ENCODE measurements around the gene SORCS1.
A peak's percentile ranks its signal among the peaks of the same experiment; 100 is the strongest.

Gene SORCS1

DNA sequence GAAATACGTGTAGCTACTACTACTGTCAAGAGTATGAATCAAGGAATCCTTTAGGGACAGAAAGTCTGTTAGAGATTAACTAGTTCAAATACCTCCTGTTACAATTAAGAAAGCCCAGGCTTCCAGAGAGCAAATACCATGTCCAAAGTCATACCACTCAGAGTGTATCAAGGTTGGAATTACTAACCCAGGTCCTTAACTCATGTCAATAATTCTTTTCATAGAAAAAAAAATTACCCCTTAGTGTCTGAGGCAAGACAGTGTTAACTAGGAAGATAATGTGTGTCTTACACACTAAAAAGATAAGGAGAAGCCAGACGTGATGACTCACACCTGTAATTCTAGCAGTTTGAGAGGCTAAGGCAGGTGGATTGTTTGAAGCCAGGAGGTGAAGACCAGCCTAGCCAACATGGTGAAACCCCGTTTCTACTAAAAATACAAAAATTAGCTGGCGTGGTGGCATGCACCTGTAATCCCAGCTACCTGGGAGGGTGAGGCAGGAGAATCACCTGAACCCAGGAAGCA, 423.4 kb downstream of the SORCS1 start:
- no peak for DNase-seq (ENCODE audit: low read depth)

GRCh38 chr10:106740071-106740470, 424.4 kb downstream of the SORCS1 start:
- no peak for DNase-seq (ENCODE audit: low read depth)

- no peak for DNase-seq (ENCODE audit: low read depth)
These were observed 430.3 kb downstream of the SORCS1 start for GRCh38 chr10:106734220-106734619.

DNA sequence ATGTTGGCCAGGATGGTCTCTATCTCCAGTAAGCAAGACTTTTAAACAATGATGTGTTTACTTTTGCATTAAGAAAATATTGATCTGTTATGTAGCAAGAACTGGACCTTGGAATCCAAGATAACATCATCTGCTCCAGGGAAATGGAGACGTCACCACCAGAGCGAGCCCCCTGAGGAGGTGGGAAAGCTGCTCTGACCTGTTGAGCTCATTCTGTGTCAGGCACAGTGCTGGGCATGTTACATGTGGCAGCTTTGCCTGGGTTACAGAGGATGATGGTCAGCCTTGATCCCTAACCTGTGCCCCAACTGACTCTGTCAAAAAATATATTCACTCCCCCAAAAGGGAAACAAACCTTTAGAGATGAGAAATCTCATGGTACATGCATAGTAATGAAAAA, 436.3 kb downstream of the SORCS1 start:
- no peak for DNase-seq (ENCODE audit: low read depth)

- DNase-seq (ENCODE audit: low read depth), result no peak
These were observed 437.3 kb downstream of the SORCS1 start for GRCh38 chr10:106727170-106727569.

- DNase-seq (ENCODE audit: low read depth), result no peak
These were observed 442.0 kb downstream of the SORCS1 start for GRCh38 chr10:106722524-106722923.

- DNase-seq (ENCODE audit: low read depth), result no peak
These were observed 443.8 kb downstream of the SORCS1 start for GRCh38 chr10:106720683-106721082.

DNA sequence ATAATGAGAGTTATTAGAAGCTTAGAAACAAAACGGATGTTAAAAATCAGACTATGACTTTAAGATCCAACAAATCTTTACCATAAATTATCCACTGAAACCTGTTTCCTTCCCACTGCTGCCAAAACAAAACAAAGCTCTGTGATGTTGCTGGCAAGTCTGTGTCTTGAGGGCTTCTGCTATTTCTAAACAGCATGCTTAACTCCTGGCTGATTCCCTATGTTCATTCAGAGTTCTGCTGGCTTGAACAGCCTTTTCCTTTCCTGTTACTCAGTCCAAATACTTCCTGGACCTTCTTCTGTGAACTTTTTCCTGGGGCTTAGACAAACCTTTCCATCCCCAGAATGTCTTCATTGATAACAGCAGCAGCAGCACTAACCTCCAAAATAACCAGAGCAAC, 448.1 kb downstream of the SORCS1 start:
- DNase-seq (ENCODE audit: low read depth), result no peak

GRCh38 chr10:106714734-106715555, 449.6 kb downstream of the SORCS1 start:
- DNase-seq (ENCODE audit: low read depth), result no peak

DNA sequence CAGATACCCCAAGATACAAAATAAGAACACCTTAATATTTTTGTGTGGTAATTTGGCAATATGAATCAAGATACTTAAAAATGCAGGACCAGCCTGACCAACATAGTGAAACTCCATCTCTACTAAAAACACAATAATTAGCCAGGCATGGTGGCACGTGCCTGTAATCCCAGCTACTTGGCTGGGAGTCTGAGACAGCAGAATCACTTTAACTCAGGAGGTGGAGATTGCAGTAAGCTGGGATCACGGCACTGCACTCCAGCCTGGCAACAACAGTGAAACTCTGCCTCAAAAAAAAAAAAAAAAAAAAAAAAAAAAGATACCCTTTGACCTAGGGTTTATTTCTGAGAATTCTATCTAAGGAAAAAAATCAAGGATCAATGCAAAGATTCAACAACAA, 450.7 kb downstream of the SORCS1 start:
- no peak for DNase-seq (ENCODE audit: low read depth)

DNA sequence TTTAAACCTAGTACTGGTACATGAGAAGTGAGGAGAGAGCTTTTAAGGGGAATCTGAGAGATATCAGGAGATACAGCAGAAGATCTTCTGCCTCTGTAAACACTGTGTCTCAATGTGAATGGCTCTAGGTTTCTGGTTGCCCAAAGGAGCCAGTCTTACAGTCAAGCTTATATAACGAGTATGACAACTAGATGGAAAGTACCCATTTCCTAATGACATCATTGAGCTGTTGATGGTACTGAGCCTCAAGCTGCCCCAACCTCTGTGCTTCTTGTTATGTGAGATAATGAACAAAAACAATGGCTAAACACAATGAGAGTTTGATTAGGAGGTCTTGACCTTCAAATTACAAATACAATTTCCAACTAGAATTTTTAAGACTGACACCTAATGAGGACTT, 451.5 kb downstream of the SORCS1 start:
- no peak for DNase-seq (ENCODE audit: low read depth)

DNA sequence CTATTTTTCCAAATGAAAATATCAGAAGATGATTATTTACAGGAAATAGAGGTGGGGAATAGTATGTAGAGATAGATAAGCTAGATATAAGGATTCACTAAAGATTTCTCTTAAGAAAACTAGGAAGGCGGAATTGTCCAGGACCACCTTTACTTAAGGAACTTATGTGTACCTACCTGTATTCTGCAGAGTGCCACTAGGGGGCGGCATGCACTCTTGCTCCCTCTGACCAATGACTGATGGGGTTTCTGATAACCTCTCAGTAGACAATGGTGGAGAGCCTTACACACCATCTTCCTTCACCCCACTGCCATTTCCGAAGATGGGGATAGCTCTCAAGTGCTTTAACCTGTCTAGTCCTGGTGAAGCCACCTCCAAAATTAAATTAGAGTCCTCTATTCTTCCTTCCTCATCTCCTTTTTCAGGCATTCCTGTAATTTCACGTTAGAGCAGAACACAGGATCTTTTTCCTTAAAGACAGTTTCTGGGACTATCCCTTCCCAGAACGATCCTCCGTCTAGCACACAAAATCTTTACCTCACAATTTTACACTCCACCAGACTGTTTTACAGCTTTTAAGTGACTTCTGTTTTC, 453.1 kb downstream of the SORCS1 start:
- peak; percentile 1 for DNase-seq (ENCODE audit: low read depth)

DNA sequence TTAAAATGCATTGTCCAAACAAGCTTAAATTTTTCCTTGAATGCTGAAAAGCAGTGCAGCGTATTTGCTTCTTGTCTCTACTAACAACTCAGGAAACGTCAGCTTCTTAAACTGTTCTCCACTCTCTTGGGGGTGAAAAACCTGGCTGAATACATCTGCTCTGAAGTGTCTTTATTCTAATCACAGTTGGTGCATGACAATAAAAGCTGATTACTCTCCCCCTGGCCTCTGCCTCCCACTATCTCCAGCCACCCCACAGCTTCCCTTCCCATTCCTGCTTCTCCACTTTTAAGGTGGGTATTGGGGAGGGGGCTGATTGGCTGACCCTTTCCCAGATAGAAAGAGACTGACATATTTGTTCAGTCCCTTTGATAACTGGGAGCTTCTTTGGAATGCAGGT, 456.0 kb downstream of the SORCS1 start:
- no peak for DNase-seq (ENCODE audit: low read depth)

DNA sequence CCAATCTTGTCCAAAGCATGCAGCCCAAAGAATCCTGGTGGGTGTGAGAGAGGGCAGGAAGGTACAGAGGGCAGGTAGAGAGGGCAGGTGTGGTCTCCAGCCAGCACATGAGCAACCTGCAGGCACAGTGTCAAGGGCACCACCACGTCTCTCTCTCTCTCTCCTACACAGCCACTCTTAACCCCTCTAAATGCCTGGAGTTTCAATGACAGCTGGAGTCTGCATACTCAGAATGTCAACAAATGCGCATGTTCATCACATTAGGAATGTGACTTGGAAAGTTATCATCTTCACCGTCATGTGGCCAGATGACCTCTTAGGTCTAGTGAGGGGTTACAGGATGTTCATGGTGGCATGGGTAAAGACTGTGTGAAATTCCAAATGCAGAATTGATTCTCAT, 456.8 kb downstream of the SORCS1 start:
- no peak for DNase-seq (ENCODE audit: low read depth)

DNA sequence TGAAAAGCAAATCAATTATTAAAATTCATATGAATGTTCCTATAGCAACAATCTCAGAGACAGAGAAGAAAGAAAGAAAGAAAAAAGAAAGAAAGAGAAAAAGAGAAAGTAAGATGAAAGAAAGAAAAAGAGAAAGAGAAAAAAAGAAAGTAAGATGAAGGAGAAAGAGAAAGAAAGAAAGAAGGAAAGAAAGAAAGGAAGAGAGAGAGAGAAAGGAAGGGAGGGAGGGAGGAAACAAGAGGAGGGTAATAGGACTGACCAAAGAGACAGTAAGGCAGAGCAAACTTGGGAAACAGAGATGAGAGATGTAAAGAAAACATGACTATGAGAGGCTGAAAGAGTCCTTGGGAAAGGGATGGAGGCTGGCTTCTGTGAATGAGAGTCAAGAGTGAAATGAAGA, 458.4 kb downstream of the SORCS1 start:
- no peak for DNase-seq (ENCODE audit: low read depth)

DNA sequence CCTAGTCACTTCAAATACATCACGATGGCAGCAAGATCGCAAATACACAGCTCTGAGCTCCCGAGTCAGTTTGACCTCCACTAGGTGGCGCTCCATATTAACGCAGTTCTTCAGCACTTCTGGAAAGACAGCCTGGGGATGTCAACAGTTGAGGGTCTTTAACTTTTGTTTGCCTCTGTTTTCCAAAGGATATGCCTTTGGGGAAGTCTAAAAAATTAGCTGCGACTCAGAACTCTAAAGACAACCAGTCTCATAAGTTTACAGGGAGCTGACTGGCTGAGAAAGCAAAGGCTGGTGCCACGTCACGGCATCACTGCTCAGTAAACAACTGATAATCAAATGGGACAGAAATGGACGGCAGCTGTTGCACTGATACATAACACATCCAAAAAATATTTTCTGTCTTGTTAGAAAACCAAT, 458.8 kb downstream of the SORCS1 start:
- peak; percentile 1 for DNase-seq (ENCODE audit: low read depth)

DNA sequence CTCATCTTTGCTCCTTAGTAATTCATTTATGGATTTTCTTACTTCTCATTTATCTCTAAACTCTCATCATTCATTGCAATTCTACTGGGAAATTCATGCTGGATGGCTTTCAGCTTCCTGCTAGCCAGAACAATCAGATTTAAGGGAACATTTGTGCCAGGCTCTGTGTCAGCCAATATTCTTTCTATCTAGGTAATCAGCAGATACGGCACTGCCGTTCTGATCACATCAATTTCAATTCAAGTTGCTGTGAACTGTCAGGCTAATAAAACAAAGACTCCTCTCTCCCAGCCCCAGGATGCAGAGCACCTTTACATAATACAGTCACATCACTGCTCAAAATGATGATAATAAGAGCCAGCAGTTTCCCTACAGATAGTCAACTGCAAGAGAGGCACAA, 468.3 kb downstream of the SORCS1 start:
- DNase-seq (ENCODE audit: low read depth), result no peak

GRCh38 chr10:106694696-106695095, 469.8 kb downstream of the SORCS1 start:
- DNase-seq (ENCODE audit: low read depth), result no peak

- no peak for DNase-seq (ENCODE audit: low read depth)
These were observed 482.3 kb downstream of the SORCS1 start for GRCh38 chr10:106682175-106682574.

- DNase-seq (ENCODE audit: low read depth), result no peak
These were observed 484.4 kb downstream of the SORCS1 start for GRCh38 chr10:106680061-106680460.

DNA sequence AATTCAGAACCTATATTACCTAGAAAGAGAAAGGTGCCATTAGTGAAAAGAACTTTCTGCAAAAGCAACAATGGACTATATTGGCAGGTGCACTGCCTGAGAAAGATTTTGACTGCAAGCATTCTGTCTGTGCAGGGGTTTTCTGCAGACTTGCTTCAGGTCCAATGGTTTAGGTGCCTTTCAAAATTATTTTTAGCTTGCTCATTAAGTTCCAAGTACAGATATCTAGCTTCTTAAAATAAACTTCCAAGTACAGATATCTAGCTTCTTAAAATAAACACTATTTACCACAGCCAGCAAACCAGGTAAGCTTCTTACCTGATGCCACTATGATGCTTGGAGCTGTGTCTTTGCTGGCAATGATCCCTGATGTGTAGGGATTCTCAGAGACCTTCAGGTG, 485.2 kb downstream of the SORCS1 start:
- DNase-seq (ENCODE audit: low read depth), result no peak

DNA sequence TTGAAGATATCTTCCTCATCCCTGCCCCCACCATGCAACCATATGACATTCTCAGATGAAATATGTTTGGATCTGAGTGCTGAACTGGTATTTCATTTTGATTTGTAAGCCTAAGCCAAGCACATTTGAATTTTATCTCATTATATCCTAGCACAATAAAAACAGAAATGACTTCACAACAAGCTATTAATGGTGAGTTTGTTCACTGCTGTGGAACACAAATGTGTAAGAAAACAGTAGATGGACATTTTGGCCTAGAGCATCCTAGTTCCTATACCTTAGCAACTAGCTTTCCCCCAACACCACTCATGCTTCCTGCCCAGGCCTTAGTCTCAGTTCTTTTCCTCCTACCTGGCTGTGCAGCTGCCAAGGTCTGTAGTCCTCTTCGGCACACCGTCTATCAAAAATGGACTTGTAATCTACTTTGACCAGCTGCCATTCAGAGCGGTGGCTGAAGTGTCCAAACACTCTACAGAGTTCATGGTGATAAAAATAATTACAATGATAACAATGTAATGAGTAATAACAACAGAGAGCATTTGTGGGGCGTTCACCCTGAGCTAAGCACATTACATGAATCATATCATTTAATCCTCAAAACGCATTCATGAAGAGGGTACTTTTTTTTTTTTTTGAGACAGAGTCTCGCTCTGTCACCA, 491.9 kb downstream of the SORCS1 start:
- no peak for DNase-seq (ENCODE audit: low read depth)

GRCh38 chr10:106661767-106662140, 502.8 kb downstream of the SORCS1 start:
- DNase-seq (ENCODE audit: low read depth), result no peak
